GM19238 (cell line): ENCODE measurements around the gene DMRT1.
"Not testable (repeated sequence)": the region's sequence is repeated elsewhere in the genome, so short reads cannot be mapped to it uniquely, and the experiment has no call there.

ENCODE experiments used
- DNase-seq: peaks from one replicate; pipeline ENCODE4 v3.0.0; 2011; ENCODE audit warnings: low spot score; ENCODE audit not compliant: insufficient read length

The DMRT1 gene

DNA sequence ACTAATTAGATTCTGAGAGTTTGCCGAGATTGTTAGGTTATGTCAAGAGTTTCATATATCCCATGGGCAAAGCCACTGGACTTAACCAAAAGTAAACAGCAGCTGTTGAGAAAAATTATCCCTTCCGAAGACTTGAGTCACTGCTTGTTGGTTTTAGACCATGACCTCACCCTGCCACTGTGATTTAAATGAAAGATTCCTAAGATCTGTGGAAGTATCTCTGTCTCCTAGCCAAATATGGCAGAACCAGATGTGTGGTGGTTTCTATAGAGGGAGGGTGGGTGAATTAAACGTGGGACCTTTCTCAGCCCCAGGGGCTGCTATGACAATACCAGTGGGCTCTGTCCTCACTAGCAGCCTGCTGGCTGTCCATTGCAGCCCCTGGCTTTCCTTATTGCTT is 154.3 kb downstream of the DMRT1 start:
- no peak for DNase-seq

DNA sequence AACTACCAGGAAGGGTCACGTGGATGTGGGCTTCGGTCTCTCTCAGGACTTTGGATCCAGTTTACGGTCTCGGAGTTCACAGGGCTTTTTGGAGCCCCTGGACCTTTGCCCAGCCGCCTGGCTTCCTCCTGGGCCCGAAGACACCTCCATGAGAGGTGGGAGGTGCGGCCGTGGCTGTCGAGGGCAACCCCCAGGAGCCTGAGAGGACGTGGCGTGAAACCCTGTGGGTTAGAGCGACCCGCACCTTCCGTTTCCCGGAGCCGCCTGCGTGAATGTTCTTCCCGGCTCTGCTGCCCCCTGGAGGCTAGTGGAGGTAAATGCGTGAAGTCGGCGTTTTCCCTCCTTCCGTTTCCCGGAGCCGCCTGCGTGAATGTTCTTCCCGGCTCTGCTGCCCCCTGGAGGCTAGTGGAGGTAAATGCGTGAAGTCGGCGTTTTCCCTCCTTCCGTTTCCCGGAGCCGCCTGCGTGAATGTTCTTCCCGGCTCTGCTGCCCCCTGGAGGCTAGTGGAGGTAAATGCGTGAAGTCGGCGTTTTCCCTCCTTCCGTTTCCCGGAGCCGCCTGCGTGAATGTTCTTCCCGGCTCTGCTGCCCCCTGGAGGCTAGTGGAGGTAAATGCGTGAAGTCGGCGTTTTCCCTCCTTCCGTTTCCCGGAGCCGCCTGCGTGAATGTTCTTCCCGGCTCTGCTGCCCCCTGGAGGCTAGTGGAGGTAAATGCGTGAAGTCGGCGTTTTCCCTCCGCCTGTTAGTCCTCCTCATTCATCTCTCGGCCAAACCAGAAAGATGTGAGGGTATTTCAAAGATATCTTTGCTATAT is 157.0 kb downstream of the DMRT1 start:
- DNase-seq = not testable (repeated sequence)

DNA sequence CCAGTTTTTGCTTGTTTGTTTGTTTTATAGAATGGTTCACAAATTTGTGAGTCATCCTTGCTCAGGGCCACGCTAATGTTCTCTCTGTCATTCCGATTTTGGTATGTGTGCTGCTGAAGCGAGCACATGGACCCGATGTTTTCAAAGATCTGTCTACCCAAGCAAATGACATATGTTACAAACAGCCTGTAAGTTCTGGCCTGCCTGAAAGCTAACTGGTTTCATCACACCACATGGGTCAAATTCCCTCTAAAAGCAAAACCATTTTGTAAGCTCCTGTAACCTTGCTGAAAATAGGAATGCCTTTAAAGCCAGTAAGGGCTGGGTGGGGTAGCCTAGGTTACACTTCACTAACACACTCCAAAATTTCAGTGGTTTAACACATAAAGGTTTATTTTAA is 160.3 kb downstream of the DMRT1 start:
- DNase-seq = no peak

DNA sequence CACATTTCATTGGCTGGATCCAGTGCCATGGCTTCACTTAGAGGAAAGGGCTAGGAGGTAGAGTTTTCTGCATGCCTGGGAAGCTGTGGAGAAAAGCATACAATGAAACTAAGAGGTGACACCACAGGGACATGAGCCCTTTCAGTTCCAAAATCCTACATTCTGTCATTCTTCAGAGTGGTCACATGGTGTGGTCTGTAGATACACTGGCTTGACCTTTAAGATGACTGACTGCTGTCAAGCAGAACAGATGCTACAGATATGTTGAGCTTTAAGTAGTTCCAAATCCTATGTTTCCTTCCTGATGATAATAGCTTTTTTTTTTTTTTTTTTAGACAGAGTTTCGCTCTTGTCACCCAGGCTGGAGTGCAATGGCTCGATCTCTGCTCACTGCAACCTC is 161.2 kb downstream of the DMRT1 start:
- no peak for DNase-seq

DNA sequence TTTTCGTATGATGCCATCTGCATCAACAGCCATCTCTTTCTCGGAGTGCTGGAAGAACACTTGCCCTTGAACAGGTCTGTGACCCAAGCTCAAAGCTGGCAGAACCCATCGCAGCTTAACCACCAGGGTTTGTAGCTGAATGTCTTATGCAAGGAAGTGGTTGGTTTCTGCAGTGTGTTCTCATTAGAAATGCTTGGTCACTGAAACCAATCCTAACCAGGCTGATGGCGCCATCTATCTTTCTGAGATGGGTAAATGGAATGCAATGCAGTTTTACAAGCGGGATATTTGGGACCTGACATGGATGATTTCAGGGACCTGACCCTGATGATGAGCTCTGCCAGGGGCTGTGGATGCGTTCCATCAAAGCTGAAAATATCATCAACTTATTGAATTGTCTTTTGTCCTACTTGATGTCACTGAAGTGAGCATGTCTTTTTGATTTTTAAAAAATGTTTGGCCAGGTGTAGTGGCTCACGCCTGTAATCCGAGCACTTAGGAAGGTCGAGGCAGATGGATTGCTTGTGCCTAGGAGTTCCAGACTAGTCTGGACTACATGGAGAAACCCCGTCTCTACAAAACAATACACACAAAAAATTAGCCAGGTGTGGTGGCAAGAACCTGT is 163.7 kb downstream of the DMRT1 start:
- no peak for DNase-seq

DNA sequence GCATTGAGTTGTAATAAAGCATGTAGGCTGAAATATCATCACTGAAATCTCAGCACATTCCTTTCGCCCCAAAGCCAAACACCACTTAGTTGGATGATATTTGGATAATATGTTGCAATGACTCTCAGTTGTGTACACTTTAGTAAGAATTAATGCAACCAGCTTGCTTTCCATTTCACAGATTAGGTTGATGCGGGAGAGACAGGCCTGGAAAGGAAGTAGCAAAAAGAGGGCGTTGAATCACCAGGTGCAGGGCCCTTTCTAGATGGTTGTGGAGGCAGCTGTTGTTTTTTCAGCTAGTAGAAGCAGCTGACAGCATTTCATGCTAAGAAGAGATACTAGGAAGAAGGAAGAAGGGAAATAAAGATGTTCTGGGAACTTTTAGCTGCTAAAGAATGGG is 165.8 kb downstream of the DMRT1 start:
- no peak for DNase-seq

DNA sequence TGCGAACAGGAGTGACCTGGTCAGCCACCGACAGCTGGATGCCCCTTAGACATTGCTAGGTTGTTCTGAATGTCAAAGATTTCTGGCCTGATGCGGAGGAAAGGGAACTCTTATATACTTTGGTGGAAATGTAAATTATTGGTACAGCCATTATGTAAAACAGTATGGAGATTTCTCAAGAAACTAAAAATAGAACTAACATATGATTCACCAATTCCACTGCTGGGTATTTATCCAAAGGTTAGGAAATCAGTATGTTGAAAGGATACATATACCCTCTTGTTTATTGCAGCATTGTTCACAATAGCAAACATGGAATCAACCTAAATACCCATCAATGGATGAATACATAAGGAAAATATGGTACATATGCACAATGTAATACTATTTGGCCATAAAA is 166.7 kb downstream of the DMRT1 start:
- DNase-seq = no peak

DNA sequence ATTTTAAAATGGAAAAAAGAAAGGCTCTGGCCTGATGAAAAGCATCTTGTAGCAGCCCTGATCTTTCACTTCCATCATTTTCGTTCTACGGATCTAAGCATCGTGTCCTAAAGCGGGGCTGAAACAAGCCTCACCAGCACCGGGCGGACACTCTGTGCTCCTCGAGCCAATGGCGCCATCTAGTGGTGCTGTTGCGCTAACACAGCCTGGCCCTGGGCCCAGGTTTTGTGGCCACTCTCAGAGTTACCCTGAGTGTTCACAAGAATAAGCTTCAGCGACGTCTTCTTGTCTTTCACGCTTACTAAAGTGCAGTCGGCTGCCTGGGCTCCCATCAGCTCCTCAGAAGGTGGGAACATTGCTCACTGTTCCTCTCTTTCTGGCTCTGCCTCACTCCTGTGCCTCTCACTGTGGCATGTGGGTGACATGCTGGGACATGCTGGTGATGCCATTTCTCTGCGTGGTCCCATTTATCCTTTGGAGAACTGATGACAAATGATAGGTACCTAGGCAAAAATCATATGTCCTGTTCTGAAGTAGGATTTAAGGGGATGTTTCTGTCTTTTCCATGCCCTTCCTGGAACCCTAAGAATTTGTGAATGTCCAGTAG is 167.7 kb downstream of the DMRT1 start:
- peak; percentile 40 for DNase-seq

DNA sequence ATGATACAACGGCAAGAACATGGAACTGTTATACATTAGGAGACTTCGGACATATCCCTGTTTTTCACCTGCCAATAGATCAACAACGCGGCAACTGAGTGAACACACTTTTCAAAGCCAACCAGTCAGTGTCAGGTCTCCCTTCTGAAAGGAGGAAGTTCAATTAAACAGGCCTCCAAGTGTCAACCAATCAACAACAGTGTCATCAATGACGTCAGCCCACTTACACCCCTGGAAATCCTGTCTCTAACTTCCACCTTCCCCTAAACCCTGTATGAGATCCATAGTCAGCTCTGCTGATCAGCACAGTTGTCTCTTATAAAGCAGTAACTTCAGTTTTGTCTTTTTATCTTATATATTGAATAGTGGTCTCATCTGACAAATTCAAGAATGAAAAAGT is 171.5 kb downstream of the DMRT1 start:
- DNase-seq = no peak

DNA sequence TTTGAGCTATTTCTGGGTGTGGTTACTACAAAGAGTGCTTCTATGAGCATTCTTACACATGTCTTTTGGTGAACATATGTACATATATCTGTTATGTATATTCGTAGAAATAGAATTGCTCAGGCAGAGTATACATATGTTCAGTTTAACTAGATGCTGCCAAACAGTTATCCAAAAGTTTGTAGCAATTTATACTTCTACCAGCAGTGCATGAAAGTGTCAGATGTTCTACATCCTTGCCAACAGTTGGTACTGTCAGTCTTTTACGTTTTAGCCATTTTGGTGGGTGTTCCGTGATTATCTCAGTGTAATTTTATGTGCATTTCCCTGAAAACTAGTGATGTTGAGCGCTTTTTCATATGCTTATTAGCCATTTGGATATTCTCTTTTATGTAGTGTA is 172.7 kb downstream of the DMRT1 start:
- no peak for DNase-seq

DNA sequence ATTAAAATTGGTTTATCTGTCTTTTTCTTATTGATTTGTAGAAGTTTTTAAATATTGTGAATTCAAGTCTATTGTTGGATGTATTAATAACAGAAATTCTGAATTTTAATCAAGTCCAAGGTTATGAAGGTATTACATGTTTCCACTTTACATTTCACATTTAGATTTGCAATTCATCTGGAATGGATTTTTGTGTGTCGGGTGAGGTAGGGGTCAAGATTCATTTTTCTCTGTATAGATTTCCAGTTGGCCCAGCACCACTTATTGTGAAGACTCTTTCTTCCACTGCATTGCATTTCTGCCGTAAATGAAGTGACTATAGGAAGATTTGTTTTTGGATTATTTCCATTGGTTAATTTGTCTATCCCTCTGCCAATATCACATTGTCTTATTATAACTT is 173.1 kb downstream of the DMRT1 start:
- DNase-seq = no peak

DNA sequence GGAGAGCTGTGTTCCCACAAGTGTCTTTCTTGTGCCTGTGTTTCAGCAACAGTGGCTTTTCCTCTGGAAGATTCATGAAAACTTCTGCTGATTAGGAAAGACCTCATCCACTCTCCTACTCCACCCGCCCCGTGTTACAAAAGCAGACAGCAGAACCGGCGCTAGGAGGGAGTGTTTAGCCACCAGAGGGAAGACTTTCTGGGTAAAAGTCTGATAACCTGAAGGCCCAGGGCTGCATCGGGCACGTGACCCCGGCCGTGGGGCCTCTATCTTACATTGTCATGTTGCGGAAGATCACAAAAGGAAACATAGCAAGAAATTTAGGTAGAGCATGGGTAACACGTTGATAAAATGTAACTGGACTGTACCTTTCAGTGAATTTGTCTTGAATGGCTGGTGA is 176.6 kb downstream of the DMRT1 start:
- DNase-seq = no peak
